ENCODE measurements around the gene ORAI2.

ORAI2 gene

DNA sequence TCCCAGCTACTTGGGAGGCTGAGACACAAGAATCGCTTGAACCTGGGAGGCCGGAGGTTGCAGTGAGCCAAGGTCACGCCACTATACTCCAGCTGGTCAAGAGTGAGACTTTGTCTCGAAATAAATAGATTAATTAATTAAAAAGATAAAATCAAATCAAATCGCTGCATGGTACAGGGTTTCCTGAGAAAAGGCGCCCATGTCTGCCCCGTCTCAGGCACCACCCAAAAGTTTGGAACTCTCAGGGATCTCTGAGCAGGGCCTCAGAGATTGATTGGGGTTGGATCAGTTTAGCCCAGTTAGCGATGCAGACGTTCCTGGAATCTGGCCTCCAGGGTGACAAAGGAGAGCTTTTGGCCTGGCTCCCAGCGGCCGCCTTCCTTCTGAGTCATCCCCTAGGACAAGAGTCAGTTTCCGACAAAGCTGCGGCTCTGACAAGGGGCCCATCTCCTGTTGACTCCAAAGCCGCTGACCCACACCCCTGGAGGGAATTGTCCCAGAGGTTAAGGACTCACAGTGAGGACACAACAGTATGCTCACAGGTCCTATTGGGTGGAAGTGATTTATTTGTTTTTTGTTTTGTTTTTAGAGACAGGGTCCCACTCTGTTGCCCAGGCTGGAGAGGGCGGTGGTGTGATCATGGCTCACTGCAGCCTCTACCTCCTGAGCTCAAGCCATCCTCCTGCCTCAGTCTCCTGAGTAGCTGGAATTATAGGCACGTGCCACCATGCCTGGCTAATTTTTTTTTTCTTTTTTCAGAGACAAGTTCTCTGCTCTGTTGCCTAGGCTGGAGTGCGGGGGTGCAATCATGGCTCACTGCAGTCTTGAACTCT lies 6.8 kb downstream of the ORAI2 start:
- ChIA-PET POLR2A (no interaction called here), CTCF (interaction anchor here (1.1 to 3.6 kb wide), 4 partner anchors 10 to 36 kb away, joined by 5 to 23 read pairs (median 8); no protein-coding TSS in a partner anchor)
- DNase-seq (ENCODE audit: extremely low spot score), result no peak
- TF ChIP-seq, protein P1, sequence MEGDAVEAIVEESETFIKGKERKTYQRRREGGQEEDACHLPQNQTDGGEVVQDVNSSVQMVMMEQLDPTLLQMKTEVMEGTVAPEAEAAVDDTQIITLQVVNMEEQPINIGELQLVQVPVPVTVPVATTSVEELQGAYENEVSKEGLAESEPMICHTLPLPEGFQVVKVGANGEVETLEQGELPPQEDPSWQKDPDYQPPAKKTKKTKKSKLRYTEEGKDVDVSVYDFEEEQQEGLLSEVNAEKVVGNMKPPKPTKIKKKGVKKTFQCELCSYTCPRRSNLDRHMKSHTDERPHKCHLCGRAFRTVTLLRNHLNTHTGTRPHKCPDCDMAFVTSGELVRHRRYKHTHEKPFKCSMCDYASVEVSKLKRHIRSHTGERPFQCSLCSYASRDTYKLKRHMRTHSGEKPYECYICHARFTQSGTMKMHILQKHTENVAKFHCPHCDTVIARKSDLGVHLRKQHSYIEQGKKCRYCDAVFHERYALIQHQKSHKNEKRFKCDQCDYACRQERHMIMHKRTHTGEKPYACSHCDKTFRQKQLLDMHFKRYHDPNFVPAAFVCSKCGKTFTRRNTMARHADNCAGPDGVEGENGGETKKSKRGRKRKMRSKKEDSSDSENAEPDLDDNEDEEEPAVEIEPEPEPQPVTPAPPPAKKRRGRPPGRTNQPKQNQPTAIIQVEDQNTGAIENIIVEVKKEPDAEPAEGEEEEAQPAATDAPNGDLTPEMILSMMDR (IDR thresholded peaks at IDR 0.05; ENCODE audit: control extremely low read depth, extremely low read depth, low read depth, missing control alignments), result no peak

DNA sequence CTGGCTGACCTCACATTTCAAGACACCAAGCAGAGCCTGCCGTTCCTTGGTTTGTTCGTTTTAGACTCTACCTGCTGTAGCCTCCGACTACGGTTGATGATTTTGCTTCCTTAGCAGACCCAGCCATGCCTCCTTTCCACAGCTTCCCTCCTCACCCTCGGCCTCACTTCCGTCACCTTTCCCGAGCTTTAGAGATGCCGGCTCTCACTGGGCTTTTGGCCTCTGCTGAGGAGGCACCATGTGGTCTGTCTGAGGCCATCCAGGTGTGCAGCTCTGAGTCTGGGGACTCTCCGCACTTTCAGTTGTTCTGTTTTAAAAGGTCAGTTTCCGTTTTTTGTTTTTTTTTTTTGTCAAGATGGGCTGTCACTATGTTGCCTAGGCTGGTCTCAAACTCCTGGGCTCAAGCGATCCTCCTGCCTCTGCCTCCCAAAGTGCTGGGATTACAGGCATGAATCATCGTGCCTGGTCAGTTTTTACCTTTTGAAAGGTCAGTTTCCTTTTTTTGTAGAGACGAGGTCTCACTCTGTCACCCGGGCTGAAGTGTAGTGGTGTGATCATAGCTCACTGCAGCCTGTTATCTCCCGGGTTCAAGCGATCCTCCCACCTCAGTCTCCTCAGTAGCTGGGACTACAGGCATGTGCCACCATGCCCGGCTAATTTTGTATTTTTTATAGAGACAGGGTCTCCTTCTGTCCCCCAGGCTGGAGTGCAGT lies 11.7 kb downstream of the ORAI2 start:
- ChIA-PET CTCF (interaction anchor here (0.9 to 3.5 kb wide), 6 partner anchors 9 to 50 kb away, joined by 3 to 13 read pairs (median 4); no protein-coding TSS in a partner anchor), POLR2A (interaction anchor here (0.6 to 0.7 kb wide), 2 partner anchors 10 to 11 kb away, joined by 4 read pairs; no protein-coding TSS in a partner anchor)
- DNase-seq (ENCODE audit: extremely low spot score), result peak; percentile 78
- TF ChIP-seq, protein P1 (IDR thresholded peaks at IDR 0.05; ENCODE audit: control extremely low read depth, extremely low read depth, low read depth, missing control alignments), result no peak

DNA sequence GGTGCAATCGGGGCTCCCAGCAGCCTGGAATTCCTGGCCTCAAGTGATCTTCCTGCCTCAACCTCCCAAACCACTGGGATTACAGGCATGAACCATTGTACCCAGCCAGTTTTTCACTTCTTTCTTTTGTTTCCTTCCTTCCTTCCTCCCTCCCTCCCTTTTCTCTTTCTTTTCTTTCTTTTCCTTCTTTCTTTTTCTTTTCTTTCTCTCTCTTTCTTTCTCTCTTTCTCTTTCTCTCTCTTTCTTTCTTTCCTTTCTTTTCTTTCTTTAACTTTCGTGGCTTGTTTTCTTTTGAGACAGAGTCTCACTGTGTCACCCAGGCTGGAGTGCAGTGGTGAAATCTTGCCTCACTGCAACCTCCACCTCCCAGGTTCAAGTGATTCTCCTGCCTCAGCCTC lies 12.3 kb downstream of the ORAI2 start:
- ChIA-PET POLR2A (interaction anchor here (0.6 kb wide), 1 partner anchor 10 kb away, joined by 4 read pairs; no protein-coding TSS in a partner anchor), CTCF (interaction anchor here (1.5 to 3.5 kb wide), 4 partner anchors 11 to 50 kb away, joined by 4 to 13 read pairs (median 7); no protein-coding TSS in a partner anchor)
- TF ChIP-seq, protein P1 (IDR thresholded peaks at IDR 0.05; ENCODE audit: control extremely low read depth, extremely low read depth, low read depth, missing control alignments), result no peak
- no peak for DNase-seq (ENCODE audit: extremely low spot score)

DNA sequence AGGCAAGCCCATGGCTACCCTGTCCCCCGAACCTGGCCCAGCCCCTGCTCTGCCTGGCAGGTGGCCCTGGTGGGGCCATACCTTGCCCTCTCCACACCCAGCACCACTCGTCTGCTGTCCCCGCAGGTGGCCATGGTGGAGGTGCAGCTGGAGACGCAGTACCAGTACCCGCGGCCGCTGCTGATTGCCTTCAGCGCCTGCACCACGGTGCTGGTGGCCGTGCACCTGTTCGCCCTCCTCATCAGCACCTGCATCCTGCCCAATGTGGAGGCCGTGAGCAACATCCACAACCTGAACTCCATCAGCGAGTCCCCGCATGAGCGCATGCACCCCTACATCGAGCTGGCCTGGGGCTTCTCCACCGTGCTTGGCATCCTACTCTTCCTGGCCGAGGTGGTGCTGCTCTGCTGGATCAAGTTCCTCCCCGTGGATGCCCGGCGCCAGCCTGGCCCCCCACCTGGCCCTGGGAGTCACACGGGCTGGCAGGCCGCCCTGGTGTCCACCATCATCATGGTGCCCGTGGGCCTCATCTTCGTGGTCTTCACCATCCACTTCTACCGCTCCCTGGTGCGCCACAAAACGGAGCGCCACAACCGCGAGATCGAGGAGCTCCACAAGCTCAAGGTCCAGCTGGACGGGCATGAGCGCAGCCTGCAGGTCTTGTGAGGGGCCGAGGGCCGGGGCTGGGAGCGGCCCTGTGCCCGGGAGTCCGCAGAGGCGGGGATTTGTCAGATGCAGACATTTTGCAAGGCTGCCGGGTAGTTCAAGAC lies 13.2 kb downstream of the ORAI2 start:
- POLR2A ChIA-PET, result no interaction called here
- DNase-seq (ENCODE audit: extremely low spot score), result no peak
- CTCF ChIA-PET, result interaction anchor here (3.5 kb wide), 1 partner anchor 21 kb away, joined by 13 read pairs; no protein-coding TSS in a partner anchor
- TF ChIP-seq, protein P1 (IDR thresholded peaks at IDR 0.05; ENCODE audit: control extremely low read depth, extremely low read depth, low read depth, missing control alignments), result no peak

DNA sequence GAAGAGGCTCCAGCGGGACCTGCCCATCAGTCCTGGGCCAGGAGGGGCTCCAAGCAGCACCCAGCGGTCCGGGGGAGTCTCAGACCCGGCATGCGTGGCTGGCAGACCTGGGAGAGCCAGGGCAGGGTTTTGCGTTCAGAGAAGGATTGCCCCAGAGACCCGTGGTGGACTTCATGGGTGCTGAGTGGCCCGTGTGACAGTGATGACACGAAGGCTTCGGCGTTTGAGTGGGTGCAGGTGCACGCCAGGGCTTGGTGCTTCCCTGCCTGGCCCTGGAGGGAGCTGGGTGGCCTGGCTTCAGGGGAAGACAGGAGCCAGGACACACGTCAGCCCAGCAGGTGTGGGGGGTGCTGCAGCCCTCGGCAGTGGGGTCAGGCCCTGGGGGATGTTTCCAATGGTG lies 13.9 kb downstream of the ORAI2 start:
- DNase-seq (ENCODE audit: extremely low spot score), result no peak
- TF ChIP-seq, protein P1 (IDR thresholded peaks at IDR 0.05; ENCODE audit: control extremely low read depth, extremely low read depth, low read depth, missing control alignments), result no peak
- CTCF ChIA-PET, result interaction anchor here (1.3 kb wide), 1 partner anchor 42 kb away, joined by 5 read pairs; no protein-coding TSS in a partner anchor
- POLR2A ChIA-PET, result interaction anchor here (1.3 kb wide), 1 partner anchor 9 kb away, joined by 3 read pairs; no protein-coding TSS in a partner anchor
